ENCODE measurements around the gene MYO5A. TPM values are rescaled to one million over a fixed set of nuclear protein-coding genes. Genes with fewer than 3 reads are reported as not detected.
"Not testable (repeated sequence)": the region's sequence is repeated elsewhere in the genome, so short reads cannot be mapped to it uniquely, and the experiment has no call there.

MYO5A gene
- total RNA-seq, 2 experiments from 2014 or later: 28.5 to 36.3 TPM

DNA sequence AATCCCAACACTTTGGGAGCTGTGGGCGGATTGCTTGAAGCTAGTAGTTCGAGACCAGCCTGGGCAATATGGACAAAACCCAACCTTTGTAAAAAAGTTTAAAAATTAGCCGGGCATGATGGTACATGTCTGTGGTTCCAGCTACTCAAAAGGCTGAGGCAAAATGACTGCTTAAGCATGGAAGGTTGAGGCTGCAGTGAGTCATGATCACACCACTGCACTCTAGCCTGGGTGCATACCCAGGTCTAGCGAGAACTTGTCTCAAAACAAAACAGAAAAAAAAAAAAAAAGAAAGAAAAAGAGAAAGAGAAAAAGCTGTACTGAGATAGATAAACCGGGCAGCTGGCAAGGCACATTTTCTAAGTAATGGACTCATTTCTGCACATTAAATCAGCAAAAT lies 29.5 kb upstream of the MYO5A start:
- H3K27ac Mint-ChIP-seq: peak overlapping the region; percentile 7
- DNase-seq: no peak
- H3K9me3 Mint-ChIP-seq: no peaks in the 10 kb centered on the region
- no peaks in the 10 kb centered on the region for H3K27me3 Mint-ChIP-seq
- POLR2A ChIA-PET: interaction anchor here (0.6 kb wide), 1 partner anchor 122 kb away, joined by 4 read pairs; no protein-coding TSS in a partner anchor
- H3K36me3 Mint-ChIP-seq: peaks cover 20% of the 10 kb centered on the region
- peak; percentile 94 for ATAC-seq (ENCODE audit: low read depth)
- peaks cover 40% of the 10 kb centered on the region for H3K4me1 Mint-ChIP-seq
- peak overlapping the region; percentile 20 for H3K4me3 Mint-ChIP-seq

DNA sequence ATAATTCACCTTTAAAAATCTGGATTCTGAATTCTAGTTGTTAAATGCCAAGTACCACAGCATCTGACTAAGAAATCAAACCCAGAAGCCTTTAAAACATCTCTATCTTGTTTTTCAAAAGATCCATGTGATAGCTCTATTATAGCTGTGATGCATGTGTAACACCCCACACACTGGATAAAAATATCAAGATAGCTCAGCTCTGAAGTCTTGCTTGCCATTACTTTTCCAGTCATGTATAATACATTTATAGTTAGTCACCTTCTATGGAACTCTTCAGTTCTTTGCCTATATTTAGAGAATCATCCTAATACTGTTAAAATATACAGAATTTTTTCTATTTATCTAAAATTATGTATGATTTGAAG lies 28.6 kb upstream of the MYO5A start:
- no peak overlapping the region for H3K27ac Mint-ChIP-seq
- no peak for ATAC-seq (ENCODE audit: low read depth)

DNA sequence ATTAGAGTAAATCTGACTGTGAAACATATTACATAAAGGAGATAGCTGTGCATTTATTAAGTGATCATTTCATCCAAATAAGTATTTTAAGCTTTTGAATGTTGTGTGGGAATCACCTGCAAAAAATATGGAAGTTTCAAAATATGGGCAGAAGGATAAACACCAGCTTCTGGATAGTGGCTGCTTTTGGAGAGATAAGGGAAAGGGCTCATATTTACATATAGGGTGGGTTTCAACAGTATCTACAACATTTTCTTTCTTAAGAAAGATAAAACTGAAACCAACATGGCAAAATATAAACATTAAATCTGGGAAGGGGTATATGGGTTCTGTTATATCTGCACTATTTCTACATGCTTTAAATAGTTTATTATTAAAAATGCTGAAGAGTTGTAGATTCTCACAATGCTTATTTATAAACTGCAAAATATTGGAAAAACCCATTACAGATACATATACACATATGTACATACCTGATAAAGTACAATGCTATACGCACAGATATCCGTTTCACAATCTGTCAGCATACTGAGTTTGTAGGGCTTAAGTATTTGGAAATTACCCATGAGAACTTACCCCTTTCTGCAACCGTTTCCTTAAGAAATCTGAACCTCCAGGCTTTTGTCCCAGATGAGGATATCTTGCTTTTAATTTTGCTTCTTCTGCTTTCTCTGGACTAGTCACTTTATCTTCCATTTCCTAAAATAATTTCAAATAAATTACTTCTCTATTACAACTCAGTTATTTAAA lies 28.0 kb upstream of the MYO5A start:
- Mint-ChIP-seq H3K27ac (peak overlapping the region; percentile 43), H3K9me3 (no peaks in the 10 kb centered on the region), H3K36me3 (peaks cover 18% of the 10 kb centered on the region), H3K4me1 (peaks cover 34% of the 10 kb centered on the region), H3K4me3 (no peak overlapping the region), H3K27me3 (no peaks in the 10 kb centered on the region)
- ATAC-seq (ENCODE audit: low read depth) (no peak), DNase-seq (no peak)
- POLR2A ChIA-PET: no interaction called here

More for the DNA sequence above, 28.6 kb upstream of the MYO5A start:
- Mint-ChIP-seq H3K9me3 (no peaks in the 10 kb centered on the region), H3K4me1 (peaks cover 36% of the 10 kb centered on the region), H3K36me3 (peaks cover 18% of the 10 kb centered on the region), H3K27me3 (no peaks in the 10 kb centered on the region), H3K4me3 (no peak overlapping the region)
- POLR2A ChIA-PET: no interaction called here
- no peak for DNase-seq

DNA sequence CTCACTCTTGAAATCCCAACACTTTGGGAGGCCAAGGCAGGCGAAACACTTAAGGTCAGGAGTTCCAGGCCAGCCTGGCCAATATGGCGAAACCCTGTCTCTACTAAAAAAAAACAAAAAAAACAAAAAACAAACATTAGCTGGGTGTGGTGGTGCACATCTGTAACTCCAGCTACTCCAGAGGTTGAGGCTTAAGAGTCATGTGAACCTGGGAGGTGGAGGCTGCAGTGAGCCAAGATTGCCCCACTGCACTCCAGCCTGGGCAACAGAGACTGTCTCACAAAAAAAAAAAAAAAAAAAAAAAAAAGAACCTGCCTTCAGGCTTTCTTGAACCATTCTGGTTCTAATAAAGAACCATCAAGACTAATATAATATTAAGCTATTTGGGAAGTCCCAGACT lies 23.6 kb upstream of the MYO5A start:
- no peak for ATAC-seq (ENCODE audit: low read depth)

DNA sequence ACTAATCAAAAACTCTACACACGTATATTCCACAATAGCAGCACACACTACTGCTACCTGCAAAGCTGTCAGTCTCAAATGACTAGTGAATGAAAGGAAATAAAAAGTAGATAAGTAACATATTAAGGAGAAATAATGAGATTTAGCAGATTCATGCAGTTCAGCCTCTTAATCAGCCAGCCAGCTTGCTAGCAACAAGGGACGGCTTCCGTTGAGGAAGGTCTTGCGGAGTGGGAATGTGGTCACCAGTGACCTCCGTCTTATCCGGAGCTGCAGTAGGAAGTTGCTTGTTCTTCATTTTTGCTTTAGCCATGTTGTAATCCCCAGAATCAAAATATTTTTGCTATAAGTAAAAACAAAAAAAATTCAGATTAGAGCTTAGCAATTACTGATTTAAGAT lies 23.1 kb upstream of the MYO5A start:
- Mint-ChIP-seq H3K36me3 (peaks cover 31% of the 10 kb centered on the region), H3K9me3 (peaks cover under 1% of the 10 kb centered on the region), H3K4me1 (peaks cover 10% of the 10 kb centered on the region), H3K27me3 (no peaks in the 10 kb centered on the region), H3K4me3 (no peak overlapping the region), H3K27ac (no peak overlapping the region)
- no peak for DNase-seq
- POLR2A ChIA-PET: interaction anchor here (0.7 kb wide), 1 partner anchor 318 kb away, joined by 4 read pairs; no protein-coding TSS in a partner anchor
- ATAC-seq (ENCODE audit: low read depth): no peak

More for the DNA sequence above, 23.6 kb upstream of the MYO5A start:
- no peak for DNase-seq
- peaks cover 15% of the 10 kb centered on the region for H3K4me1 Mint-ChIP-seq
- H3K36me3 Mint-ChIP-seq: peaks cover 27% of the 10 kb centered on the region
- H3K9me3 Mint-ChIP-seq: no peaks in the 10 kb centered on the region
- H3K27ac Mint-ChIP-seq: no peak overlapping the region
- no peak overlapping the region for H3K4me3 Mint-ChIP-seq
- H3K27me3 Mint-ChIP-seq: no peaks in the 10 kb centered on the region
- POLR2A ChIA-PET: interaction anchor here (0.7 kb wide), 1 partner anchor 318 kb away, joined by 4 read pairs; no protein-coding TSS in a partner anchor

DNA sequence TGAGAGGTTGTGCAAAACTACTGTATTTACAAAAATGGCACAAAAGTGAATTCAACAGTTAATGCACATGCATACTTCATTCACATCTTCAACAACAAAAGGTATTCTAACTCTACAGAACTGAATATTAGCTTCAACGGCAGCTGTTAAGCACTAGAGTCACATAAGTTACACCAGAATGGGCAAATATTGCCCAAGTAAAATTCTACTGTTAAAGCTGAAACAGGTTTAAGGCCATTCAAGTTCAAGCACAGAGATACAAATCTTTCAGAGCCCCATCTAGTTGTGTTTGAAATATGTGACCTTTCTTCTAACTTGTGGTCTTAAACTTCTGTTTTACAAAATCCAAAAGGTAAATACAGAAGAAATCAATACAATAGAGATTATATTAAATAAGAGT lies 22.5 kb upstream of the MYO5A start:
- peaks cover 33% of the 10 kb centered on the region for H3K36me3 Mint-ChIP-seq
- ATAC-seq (ENCODE audit: low read depth); H3K27ac Mint-ChIP-seq; DNase-seq; H3K4me3 Mint-ChIP-seq; H3K27me3 Mint-ChIP-seq; H3K4me1 Mint-ChIP-seq; POLR2A ChIA-PET; H3K9me3 Mint-ChIP-seq: not testable (repeated sequence)

DNA sequence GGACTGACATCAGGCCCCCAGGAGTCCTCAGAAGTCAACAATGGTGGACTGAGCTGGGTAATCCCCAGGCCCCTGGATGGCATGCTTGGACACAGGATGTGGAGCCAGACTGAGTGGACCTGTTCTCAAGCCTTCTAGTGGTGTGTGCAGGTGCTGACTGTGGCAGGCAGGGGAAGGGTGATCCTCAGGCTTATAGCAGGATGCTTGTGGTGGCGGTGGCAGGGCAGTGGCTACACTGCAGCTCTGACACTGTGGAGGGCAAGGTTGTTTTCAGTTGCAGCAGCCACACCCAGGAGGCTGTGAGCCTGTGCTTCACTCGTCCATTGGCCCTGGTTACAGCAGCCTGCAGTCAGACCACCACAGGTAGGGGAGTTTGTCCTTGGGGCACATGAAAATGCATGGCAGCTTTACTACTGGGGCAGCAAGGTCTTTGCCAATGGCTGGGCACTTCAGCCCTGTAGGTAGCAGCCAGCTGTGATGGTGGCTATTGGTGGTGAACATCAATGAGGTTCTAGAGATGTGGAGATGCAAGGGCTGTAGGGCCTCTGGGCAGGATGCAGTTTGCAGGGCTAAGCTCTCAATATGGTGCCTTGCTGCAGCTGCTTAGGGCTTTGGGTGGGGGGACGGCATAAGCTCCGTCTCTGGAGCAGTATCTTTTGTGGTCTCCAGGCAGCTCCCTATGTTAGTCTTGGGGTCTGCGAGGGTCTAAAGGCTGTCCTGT lies 17.5 kb upstream of the MYO5A start:
- Mint-ChIP-seq H3K4me1 (peaks cover 10% of the 10 kb centered on the region), H3K36me3 (peaks cover 39% of the 10 kb centered on the region), H3K4me3 (no peak overlapping the region), H3K27me3 (peaks cover 3% of the 10 kb centered on the region), H3K27ac (peak overlapping the region; percentile 56), H3K9me3 (peaks cover 3% of the 10 kb centered on the region)
- ATAC-seq (ENCODE audit: low read depth) (peak; percentile 65), DNase-seq (peak; percentile 39)
- POLR2A ChIA-PET: interaction anchor here (0.9 kb wide), 1 partner anchor 184 kb away, joined by 3 read pairs; no protein-coding TSS in a partner anchor

DNA sequence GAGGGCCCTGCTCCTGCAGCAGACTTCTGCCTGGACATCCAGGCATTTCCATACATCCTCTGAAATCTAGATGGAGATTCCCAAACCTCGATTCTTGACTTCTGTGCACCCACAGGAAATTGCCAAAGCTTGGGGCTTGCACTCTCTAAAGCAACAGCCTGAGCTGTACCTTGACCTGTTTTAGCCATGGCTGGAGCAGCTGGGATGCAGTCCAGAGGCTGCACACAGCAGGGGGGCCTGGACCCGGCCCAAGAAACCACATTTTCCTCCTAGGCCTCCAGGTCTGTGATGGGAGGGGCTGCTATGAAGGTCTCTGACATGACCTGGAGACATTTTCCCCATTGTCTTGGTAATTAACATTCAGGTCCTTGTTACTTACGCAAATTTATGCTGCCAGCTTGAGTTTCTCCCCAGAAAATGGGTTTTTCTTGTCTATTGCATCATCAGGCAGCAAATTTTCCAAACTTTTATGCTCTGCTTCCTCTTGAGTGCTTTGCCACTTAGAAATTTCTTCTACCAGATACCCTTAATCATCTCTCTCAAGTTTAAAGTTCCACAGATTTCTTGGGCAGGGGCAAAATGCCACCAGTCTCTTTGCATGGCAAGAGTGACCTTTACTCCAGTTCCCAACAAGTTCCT lies 11.8 kb upstream of the MYO5A start:
- no peak for ATAC-seq (ENCODE audit: low read depth)
- peaks cover under 1% of the 10 kb centered on the region for H3K4me1 Mint-ChIP-seq
- H3K4me3 Mint-ChIP-seq: no peak overlapping the region
- H3K9me3 Mint-ChIP-seq: peaks cover 5% of the 10 kb centered on the region
- H3K27ac Mint-ChIP-seq: no peak overlapping the region
- H3K36me3 Mint-ChIP-seq: peaks cover 8% of the 10 kb centered on the region
- H3K27me3 Mint-ChIP-seq: peaks cover 8% of the 10 kb centered on the region
- DNase-seq: no peak
- POLR2A ChIA-PET: no interaction called here

DNA sequence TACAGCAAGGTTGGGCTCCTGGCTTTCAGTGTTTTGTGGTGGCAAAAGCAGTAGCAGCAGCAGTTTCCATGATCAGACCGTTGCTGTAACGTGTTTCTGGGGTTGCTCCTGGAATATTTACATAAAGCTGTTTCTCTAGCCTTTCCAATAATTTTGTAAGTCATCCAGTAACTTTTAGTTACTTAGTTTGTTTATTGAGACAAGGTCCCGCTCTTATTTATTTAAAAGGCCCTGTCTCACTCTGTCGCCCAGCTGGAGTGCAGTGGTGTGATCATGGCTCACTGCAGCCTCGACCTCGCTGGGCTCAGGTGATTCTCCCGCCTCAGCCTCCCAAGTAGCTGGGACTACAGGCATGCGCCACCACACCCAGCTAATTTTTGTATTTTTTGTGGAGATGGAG lies 8.8 kb upstream of the MYO5A start:
- DNase-seq (no peak), ATAC-seq (ENCODE audit: low read depth) (no peak)
- H3K9me3 Mint-ChIP-seq: peaks cover 5% of the 10 kb centered on the region
- H3K27ac Mint-ChIP-seq: no peak overlapping the region
- POLR2A ChIA-PET: no interaction called here
- no peak overlapping the region for H3K4me3 Mint-ChIP-seq
- H3K27me3 Mint-ChIP-seq: peaks cover 7% of the 10 kb centered on the region
- H3K4me1 Mint-ChIP-seq: peaks cover 9% of the 10 kb centered on the region
- no peaks in the 10 kb centered on the region for H3K36me3 Mint-ChIP-seq

DNA sequence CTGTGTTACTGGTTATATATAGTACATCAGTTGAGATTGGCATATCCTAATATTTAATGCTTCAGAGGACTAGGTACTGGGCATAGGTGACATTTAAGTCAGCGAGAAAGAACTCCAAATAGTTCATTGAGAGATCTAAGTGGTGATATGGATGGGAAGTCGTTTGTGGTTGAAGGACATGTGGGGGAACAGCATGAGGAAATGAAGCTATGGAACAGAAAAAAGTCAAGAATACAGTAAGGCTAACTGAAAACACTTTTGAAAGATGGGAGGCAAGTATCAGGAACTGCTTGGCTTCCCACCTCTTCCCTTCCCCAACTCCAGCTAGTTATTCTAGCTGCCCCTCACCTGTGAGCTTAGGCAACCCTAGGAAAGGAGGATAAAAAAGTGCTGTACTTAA lies 3.7 kb upstream of the MYO5A start:
- no peak overlapping the region for H3K4me3 Mint-ChIP-seq
- peaks cover 12% of the 10 kb centered on the region for H3K27me3 Mint-ChIP-seq
- POLR2A ChIA-PET: no interaction called here
- H3K4me1 Mint-ChIP-seq: peaks cover 24% of the 10 kb centered on the region
- H3K27ac Mint-ChIP-seq: no peak overlapping the region
- peaks cover 2% of the 10 kb centered on the region for H3K36me3 Mint-ChIP-seq
- ATAC-seq (ENCODE audit: low read depth) (no peak), DNase-seq (no peak)
- H3K9me3 Mint-ChIP-seq: no peaks in the 10 kb centered on the region

DNA sequence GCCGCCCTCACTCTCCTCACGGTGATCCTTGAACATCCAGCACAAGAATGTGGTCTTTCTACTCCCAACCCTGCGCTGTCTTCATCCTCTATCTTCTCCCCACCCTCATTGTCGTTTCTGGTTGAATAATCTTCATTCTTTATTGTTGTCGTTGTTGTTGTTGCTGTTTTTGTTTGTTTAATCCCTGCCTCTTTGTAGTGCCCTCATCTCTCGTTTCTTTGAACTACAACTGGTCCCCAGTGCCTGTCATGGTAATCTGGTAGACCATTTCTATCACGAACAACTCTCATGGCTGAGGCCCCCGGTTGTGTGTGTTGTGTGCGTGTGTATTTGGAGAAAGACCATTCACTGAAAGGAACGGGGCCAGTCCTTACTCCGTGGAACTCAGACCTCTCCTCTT lies 1.3 kb upstream of the MYO5A start:
- H3K4me3 Mint-ChIP-seq: peak overlapping the region; percentile 77
- H3K4me1 Mint-ChIP-seq: peaks cover 31% of the 10 kb centered on the region
- POLR2A ChIA-PET: no interaction called here
- no peaks in the 10 kb centered on the region for H3K9me3 Mint-ChIP-seq
- ATAC-seq (ENCODE audit: low read depth): no peak
- no peak for DNase-seq
- peak overlapping the region; percentile 59 for H3K27ac Mint-ChIP-seq
- H3K36me3 Mint-ChIP-seq: peaks cover 6% of the 10 kb centered on the region
- H3K27me3 Mint-ChIP-seq: peaks cover 11% of the 10 kb centered on the region

DNA sequence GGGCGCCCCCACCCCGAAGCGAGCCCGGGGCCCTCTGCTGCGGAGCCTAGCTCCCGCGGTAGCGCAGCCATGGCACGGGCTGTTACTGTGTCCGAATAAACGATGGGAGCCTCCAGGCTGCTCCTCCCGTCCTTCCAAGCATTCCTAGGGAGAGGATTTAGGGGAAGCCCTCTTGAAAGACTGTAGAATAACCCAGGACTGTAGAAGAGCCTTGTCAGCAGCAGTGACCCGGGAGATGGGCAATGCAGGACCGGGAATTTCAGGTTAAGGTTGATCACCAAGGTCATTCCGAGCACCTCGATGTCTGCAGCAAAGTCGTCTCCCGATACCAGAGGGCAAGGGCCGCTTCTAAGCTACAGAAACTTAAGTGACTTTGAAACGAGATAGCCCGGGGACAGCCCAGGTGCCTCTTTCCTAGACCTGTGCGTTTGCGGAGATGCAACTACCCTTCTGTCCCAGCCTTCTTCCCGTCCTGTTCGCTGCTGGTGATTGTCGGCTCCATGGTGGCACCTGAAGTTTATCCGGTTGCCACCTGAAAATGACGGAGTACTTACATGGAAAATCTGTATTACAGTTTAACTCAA lies 753 bp upstream of the MYO5A start:
- Mint-ChIP-seq H3K9me3 (no peaks in the 10 kb centered on the region), H3K4me3 (peak overlapping the region; percentile 77), H3K36me3 (peaks cover 6% of the 10 kb centered on the region), H3K27me3 (peaks cover 11% of the 10 kb centered on the region), H3K27ac (peak overlapping the region; percentile 59), H3K4me1 (peaks cover 28% of the 10 kb centered on the region)
- DNase-seq: no peak
- POLR2A ChIA-PET: interaction anchor here (1.2 to 1.8 kb wide), 2 partner anchors 40 to 267 kb away, joined by 3 to 4 read pairs; partner anchors contain the start of gene ARPP19
- no peak for ATAC-seq (ENCODE audit: low read depth)

DNA sequence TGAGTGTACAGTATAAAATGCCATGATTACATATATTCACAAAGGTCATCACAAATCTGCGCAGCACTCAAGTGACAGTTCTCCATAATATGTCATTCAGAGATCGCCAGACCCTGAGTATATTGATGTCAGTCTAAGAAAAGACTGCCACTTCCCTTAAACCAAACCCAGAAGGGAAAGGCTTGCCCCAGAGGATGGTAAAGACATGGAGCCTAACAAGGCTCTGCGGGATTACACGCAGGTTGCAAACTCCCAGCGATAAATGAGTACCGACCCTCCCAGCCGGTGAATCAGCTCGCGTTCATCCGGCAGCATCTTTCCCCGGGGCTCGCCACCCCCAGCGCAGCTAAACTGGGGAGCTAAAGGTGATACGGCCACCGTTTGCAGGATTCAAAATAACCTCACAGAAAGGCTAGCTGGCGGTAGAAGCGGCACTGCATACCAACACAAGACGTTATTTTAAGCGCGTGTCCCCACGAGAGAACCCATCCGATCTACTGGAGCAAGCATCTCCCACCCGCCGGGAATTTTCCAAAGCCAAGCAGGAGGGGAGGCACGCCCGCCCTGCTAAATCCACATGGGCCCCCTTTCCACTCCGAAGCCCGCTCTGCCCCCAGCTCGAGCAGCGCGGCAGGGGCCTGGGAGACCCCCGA lies 643 bp downstream of the MYO5A start:
- Mint-ChIP-seq H3K4me1 (peaks cover 29% of the 10 kb centered on the region), H3K27me3 (peaks cover 11% of the 10 kb centered on the region), H3K9me3 (no peaks in the 10 kb centered on the region), H3K27ac (peak overlapping the region; percentile 83), H3K4me3 (peak overlapping the region; percentile 93), H3K36me3 (peaks cover 6% of the 10 kb centered on the region)
- POLR2A ChIA-PET: interaction anchor here (0.5 to 1.8 kb wide), 6 partner anchors 28 to 266 kb away, joined by 3 to 6 read pairs (median 4); partner anchors contain the start of gene ARPP19
- DNase-seq (peak; percentile 54), ATAC-seq (ENCODE audit: low read depth) (peak; percentile 4)
